GM19452 (cell line): Measurements from ENCODE around the gene FAM221A.
A peak's percentile ranks its signal among the peaks of the same experiment; 100 is the strongest.
"Not testable (repeated sequence)": the region's sequence is repeated elsewhere in the genome, so short reads cannot be mapped to it uniquely, and the experiment has no call there.

Experiments used
- ATAC-seq: cut with Tn5 transposase; IDR thresholded peaks from one replicate; pipeline ENCODE4 v1.9.1; 2021; ENCODE audit not compliant: unreplicated experiment

FAM221A gene, protein sequence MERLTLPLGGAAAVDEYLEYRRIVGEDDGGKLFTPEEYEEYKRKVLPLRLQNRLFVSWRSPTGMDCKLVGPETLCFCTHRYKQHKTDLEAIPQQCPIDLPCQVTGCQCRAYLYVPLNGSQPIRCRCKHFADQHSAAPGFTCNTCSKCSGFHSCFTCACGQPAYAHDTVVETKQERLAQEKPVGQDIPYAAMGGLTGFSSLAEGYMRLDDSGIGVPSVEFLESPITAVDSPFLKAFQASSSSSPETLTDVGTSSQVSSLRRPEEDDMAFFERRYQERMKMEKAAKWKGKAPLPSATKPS

GRCh38 chr7:23679898-23680413 is at the start of gene FAM221A:
TSS of gene FAM221A (plus strand) at chr7:23680199. CDS start at chr7:23680219, 20 bp downstream.
- ATAC-seq = peak; percentile 98

GRCh38 chr7:23633417-23633816 is 46.6 kb upstream of the FAM221A start:
- no peak for ATAC-seq

- no peak for ATAC-seq
Measured at GRCh38 chr7:23645822-23646221, 34.2 kb upstream of the FAM221A start.

GRCh38 chr7:23653942-23654341 is 26.1 kb upstream of the FAM221A start:
- ATAC-seq = no peak

DNA sequence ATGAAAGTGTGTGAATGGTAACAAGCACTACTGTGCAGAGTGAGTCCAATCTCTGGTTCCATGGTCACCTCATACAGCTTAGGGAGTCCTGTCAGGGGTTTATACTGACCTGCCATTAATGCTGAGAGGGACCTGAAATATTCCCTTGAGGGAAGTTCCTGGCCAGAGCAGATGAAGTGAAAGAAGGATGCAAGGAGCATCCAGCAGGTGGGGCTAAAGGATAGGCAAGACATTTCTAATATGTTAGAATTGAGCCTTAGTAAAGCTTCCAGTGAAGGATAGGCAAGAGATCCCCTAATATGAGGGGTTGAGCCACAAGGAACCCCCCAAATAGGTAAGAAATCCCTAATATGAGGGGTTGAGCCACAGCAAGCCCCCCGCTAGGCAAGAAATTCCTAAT is 25.5 kb upstream of the FAM221A start:
- no peak for ATAC-seq

DNA sequence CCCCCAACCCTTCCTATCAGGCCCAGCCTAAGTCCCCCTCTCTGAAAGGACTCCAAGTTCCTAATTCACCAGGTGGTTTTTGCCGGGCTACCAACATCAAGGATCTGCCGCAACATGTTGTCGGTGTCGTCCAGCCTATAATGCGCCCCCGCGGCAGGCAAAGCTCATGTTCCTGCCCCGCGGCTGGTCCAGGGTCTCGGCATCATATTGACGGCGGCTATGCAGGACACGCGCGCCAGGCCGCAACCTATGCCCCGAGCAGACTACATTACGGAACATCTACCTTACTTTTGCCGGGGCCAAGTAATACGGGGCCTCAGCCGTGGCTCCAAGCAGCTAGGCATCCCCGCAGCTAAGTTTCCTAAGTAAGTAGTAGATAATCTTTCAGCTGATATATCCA is 24.6 kb upstream of the FAM221A start:
- no peak for ATAC-seq

- no peak for ATAC-seq
Measured at GRCh38 chr7:23658831-23659427, 21.1 kb upstream of the FAM221A start.

DNA sequence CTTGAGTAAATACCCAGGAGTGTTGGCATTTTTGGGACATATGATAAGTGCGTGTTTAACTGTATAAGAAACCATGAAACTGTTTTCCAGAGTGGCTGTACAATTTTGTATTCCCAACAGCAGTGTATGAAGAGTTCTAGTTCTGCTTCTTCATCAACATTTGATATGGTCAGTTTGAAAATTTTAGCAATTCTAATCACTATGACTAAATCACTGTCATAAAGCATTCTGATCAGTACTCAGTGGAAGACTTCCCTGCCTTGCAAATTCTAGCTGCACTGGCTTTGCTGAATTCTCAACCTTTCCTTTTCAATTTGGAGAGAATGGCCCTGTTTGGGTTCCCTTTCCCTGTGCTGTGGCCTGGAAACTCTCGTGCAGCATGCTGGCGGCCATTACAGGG is 18.6 kb upstream of the FAM221A start:
- no peak for ATAC-seq

DNA sequence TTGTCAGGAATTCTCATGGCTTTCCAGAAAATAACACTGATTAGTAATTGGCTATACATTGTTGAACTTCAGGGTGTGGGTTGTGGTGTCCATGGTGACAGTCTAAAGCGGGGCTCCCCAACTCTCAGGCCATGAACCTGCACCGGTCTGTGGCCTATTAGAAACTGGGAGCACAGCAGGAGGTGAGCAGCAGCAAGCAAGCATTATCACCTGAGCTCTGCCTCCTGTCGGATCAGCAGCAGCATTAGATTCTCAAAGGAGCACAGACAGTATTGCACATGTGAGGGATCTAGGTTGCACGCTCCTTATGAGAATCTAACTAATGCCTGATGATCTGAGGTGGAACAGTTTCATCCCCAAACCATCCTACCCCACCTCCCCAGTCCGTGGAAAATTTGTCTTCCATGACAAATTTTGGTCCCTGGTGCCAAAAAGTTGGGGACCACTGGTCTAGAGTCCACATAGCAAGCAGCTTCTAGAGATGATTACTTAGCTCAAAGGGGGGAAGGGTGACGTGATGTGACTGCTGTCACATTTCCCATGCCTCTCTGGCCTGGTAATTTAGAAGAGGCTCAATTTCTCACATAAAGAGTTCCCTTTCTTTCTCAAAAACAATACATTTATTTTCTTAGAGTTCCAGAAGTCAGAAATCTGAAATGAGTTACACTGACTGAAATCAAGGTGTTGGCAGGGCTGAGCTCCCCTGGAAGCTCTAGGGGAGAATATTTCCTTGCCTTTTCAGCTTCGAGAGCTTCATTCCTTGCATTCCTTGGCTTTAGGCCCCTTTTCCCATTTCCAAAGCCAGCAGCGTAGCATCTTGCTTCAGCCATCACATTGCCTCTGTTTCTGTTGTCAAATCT is 17.6 kb upstream of the FAM221A start:
- no peak for ATAC-seq

DNA sequence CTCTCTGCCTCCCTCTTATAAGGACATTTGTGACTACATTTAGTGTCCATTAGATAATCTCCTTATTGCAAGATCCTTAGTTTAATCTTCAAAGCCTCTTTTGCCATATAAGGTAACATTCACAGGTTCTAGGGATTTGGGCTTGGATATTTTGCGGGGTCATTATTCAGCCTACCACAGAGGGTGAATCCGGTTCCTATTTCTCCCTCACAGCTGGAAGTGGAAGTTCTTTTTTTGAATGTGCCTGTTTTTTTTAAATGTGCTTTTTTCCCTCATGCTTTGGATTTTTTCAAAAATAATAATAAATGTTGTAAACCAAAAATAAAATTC is 17.1 kb upstream of the FAM221A start:
- ATAC-seq = no peak

GRCh38 chr7:23664122-23664521 is 15.9 kb upstream of the FAM221A start:
- ATAC-seq = no peak

GRCh38 chr7:23672033-23672432 is 8.0 kb upstream of the FAM221A start:
- no peak for ATAC-seq

- ATAC-seq = peak; percentile 42
Measured at GRCh38 chr7:23680414-23681405, 711 bp downstream of the FAM221A start.

- not testable (repeated sequence) for ATAC-seq
Measured at GRCh38 chr7:23684041-23684440, 4.0 kb downstream of the FAM221A start.

- no peak for ATAC-seq
Measured at GRCh38 chr7:23685731-23686130, 5.7 kb downstream of the FAM221A start.

DNA sequence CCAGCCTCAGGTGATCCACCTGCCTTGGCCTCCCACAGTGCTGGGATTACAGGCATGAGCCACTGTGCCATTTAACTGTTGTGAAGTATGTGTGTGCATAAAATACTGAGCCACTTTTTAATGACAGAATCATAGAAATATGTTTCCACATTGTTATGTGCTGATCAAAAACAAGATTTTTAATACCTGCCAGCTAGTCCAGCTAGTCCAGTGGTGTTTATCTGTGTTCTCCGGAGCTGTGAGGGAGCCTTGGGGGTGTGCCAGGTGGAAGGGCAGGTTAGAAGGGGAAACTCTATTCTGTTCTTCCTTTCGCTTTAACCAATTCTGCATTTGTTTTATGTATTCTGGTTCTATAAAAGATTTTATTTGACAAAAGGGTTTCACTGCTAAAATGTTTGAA is 7.0 kb downstream of the FAM221A start:
- ATAC-seq = no peak

GRCh38 chr7:23689165-23689564 is 9.2 kb downstream of the FAM221A start:
- ATAC-seq = no peak

- ATAC-seq = no peak
Measured at GRCh38 chr7:23691320-23691719, 11.3 kb downstream of the FAM221A start.

DNA sequence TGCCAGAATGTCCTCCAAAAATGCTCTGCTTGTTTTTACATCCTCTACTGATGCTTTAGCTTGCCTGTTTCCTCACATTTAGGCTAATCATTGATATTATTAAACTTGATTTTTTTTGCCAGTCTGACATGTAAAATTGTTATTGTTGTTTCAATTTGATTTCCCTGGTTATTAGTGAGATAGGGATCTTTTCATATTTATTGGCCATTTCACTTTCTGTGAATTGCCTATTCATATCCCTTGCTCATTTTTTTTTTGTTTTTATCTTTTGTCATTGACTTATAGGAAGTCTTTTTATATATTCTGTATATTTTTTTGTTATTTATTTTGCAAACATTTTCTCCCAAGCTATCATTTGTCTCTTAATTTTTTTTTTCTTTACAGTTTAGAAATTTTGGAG is 13.2 kb downstream of the FAM221A start:
- no peak for ATAC-seq

- ATAC-seq = peak; percentile 69
Measured at GRCh38 chr7:23696916-23697441, 17.0 kb downstream of the FAM221A start.
